Measurements from ENCODE around the gene CHST11. TPM values are rescaled to one million over a fixed set of nuclear protein-coding genes. Genes with fewer than 3 reads are reported as not detected.

Gene CHST11
- polyA plus RNA-seq, 1 donor (not counting 4 experiments of a cell fraction or from before 2014, with no cell fraction given) = 11.9 TPM

- Histone ChIP-seq H3K9ac (ENCODE audit: control insufficient read depth, extremely low read depth, insufficient read depth, low read length) (no peak overlapping the region), H3K4me3 (ENCODE audit: control insufficient read depth in 2 of 3, extremely low read depth in 1 of 3, insufficient read depth in 2 of 3, low read depth in 1 of 3, low read length in 3 of 3) (no peak overlapping the region), H3K4me1 (ENCODE audit: control insufficient read depth, extremely low read depth, insufficient read depth, low read length) (no peaks in the 10 kb centered on the region), H3K79me2 (ENCODE audit: control insufficient read depth, insufficient read depth, low read length) (no peaks in the 10 kb centered on the region), H3K27me3 (ENCODE audit: control insufficient read depth, extremely low read depth, insufficient read depth, low read length) (no peaks in the 10 kb centered on the region), H3K9me1 (ENCODE audit: control insufficient read depth, extremely low read depth, insufficient read depth, low read length) (no peaks in the 10 kb centered on the region), H3K27ac (ENCODE audit: control insufficient read depth, insufficient read depth, low read length) (no peak overlapping the region), H3K36me3 (ENCODE audit: control insufficient read depth in 2 of 2, extremely low read depth in 1 of 2, insufficient read depth in 2 of 2, low read length in 2 of 2) (peaks cover 0 to 3% of the 10 kb centered on the region in 2 experiments), H4K20me1 (ENCODE audit: control insufficient read depth, extremely low read depth, insufficient read depth, low read length) (no peaks in the 10 kb centered on the region), H3K4me2 (ENCODE audit: control insufficient read depth, extremely low read depth, insufficient read depth, low read depth, low read length) (no peak overlapping the region), H3K9me3 (ENCODE audit: control insufficient read depth, low read depth, low read length) (no peaks in the 10 kb centered on the region), H2AFZ (ENCODE audit: control insufficient read depth, low read length) (no peak overlapping the region)
- DNase-seq (ENCODE audit: low read depth, low spot score) (no peak), FAIRE-seq (no peak)
- dilution Hi-C loops (cut with MboI; ENCODE audit: extremely low pct_ligation_motif_present, low sequenced_read_pairs) = no loop called here
- TF ChIP-seq CTCF (optimal IDR thresholded peaks at IDR 0.05 in 1 of 3, IDR thresholded peaks at IDR 0.05 in 1 of 3, conservative IDR thresholded peaks at IDR 0.05 in 1 of 3; ENCODE audit: extremely low read depth in 1 of 3, insufficient read depth in 2 of 3, low read length in 3 of 3) = no peak
- no peak for TF ChIP-seq EZH2 (IDR thresholded peaks at IDR 0.05; ENCODE audit: low read length)
Measured at GRCh38 chr12:104701756-104702155, 245.0 kb downstream of the CHST11 start.

GRCh38 chr12:104702565-104703139 is 245.9 kb downstream of the CHST11 start:
- TF ChIP-seq EZH2 (IDR thresholded peaks at IDR 0.05; ENCODE audit: low read length) = no peak
- no peak overlapping the region for H2AFZ ChIP-seq (ENCODE audit: control insufficient read depth, low read length)
- H3K79me2 ChIP-seq (ENCODE audit: control insufficient read depth, insufficient read depth, low read length) = no peaks in the 10 kb centered on the region
- H3K4me1 ChIP-seq (ENCODE audit: control insufficient read depth, extremely low read depth, insufficient read depth, low read length) = no peaks in the 10 kb centered on the region
- DNase-seq (ENCODE audit: low read depth, low spot score) (no peak), FAIRE-seq (no peak)
- H3K4me3 ChIP-seq (ENCODE audit: control insufficient read depth in 2 of 3, extremely low read depth in 1 of 3, insufficient read depth in 2 of 3, low read depth in 1 of 3, low read length in 3 of 3) = no peak overlapping the region
- no peaks in the 10 kb centered on the region for H3K27me3 ChIP-seq (ENCODE audit: control insufficient read depth, extremely low read depth, insufficient read depth, low read length)
- no peak overlapping the region for H3K27ac ChIP-seq (ENCODE audit: control insufficient read depth, insufficient read depth, low read length)
- dilution Hi-C loops (cut with MboI; ENCODE audit: extremely low pct_ligation_motif_present, low sequenced_read_pairs) = no loop called here
- no peaks in the 10 kb centered on the region for H4K20me1 ChIP-seq (ENCODE audit: control insufficient read depth, extremely low read depth, insufficient read depth, low read length)
- peaks cover 0 to 3% of the 10 kb centered on the region in 2 experiments for H3K36me3 ChIP-seq (ENCODE audit: control insufficient read depth in 2 of 2, extremely low read depth in 1 of 2, insufficient read depth in 2 of 2, low read length in 2 of 2)
- no peaks in the 10 kb centered on the region for H3K9me1 ChIP-seq (ENCODE audit: control insufficient read depth, extremely low read depth, insufficient read depth, low read length)
- no peak overlapping the region for H3K9ac ChIP-seq (ENCODE audit: control insufficient read depth, extremely low read depth, insufficient read depth, low read length)
- H3K9me3 ChIP-seq (ENCODE audit: control insufficient read depth, low read depth, low read length) = no peaks in the 10 kb centered on the region
- no peak overlapping the region for H3K4me2 ChIP-seq (ENCODE audit: control insufficient read depth, extremely low read depth, insufficient read depth, low read depth, low read length)

- no peak overlapping the region for H3K4me3 ChIP-seq (ENCODE audit: control insufficient read depth in 2 of 3, extremely low read depth in 1 of 3, insufficient read depth in 2 of 3, low read depth in 1 of 3, low read length in 3 of 3)
- no peaks in the 10 kb centered on the region for H3K79me2 ChIP-seq (ENCODE audit: control insufficient read depth, insufficient read depth, low read length)
- no peak overlapping the region for H2AFZ ChIP-seq (ENCODE audit: control insufficient read depth, low read length)
- H3K27ac ChIP-seq (ENCODE audit: control insufficient read depth, insufficient read depth, low read length) = no peak overlapping the region
- no peaks in the 10 kb centered on the region for H3K9me3 ChIP-seq (ENCODE audit: control insufficient read depth, low read depth, low read length)
- no peak for DNase-seq (ENCODE audit: low read depth, low spot score)
- no peaks in the 10 kb centered on the region for H3K9me1 ChIP-seq (ENCODE audit: control insufficient read depth, extremely low read depth, insufficient read depth, low read length)
- TF ChIP-seq CTCF (optimal IDR thresholded peaks at IDR 0.05 in 1 of 3, IDR thresholded peaks at IDR 0.05 in 1 of 3, conservative IDR thresholded peaks at IDR 0.05 in 1 of 3; ENCODE audit: extremely low read depth in 1 of 3, insufficient read depth in 2 of 3, low read length in 3 of 3) = no peak
- TF ChIP-seq EZH2 (IDR thresholded peaks at IDR 0.05; ENCODE audit: low read length) = no peak
- dilution Hi-C loops (cut with MboI; ENCODE audit: extremely low pct_ligation_motif_present, low sequenced_read_pairs) = no loop called here
- H3K9ac ChIP-seq (ENCODE audit: control insufficient read depth, extremely low read depth, insufficient read depth, low read length) = no peak overlapping the region
- peaks cover 0 to 3% of the 10 kb centered on the region in 2 experiments for H3K36me3 ChIP-seq (ENCODE audit: control insufficient read depth in 2 of 2, extremely low read depth in 1 of 2, insufficient read depth in 2 of 2, low read length in 2 of 2)
- H4K20me1 ChIP-seq (ENCODE audit: control insufficient read depth, extremely low read depth, insufficient read depth, low read length) = no peaks in the 10 kb centered on the region
- no peaks in the 10 kb centered on the region for H3K4me1 ChIP-seq (ENCODE audit: control insufficient read depth, extremely low read depth, insufficient read depth, low read length)
- H3K4me2 ChIP-seq (ENCODE audit: control insufficient read depth, extremely low read depth, insufficient read depth, low read depth, low read length) = no peak overlapping the region
- no peak for FAIRE-seq
- no peaks in the 10 kb centered on the region for H3K27me3 ChIP-seq (ENCODE audit: control insufficient read depth, extremely low read depth, insufficient read depth, low read length)
Measured at GRCh38 chr12:104703372-104703771, 246.6 kb downstream of the CHST11 start.
